Osteoblast (primary cell): ENCODE data around the gene ELOVL5. TPM values are rescaled to one million over a fixed set of nuclear protein-coding genes. Genes with fewer than 3 reads are reported as not detected.
A peak's percentile ranks its signal among the peaks of the same experiment; 100 is the strongest.

Source experiments
- DNase-seq: peaks from one replicate; pipeline ENCODE4 v3.0.0; 2011; ENCODE audit warnings: low spot score, mixed read lengths; ENCODE audit not compliant: insufficient read length; ENCODE audit errors: missing footprints
- H2AFZ ChIP-seq: 2 replicates; pipeline ENCODE4 v1.6.0; 2011; ENCODE audit warnings: mild to moderate bottlenecking, low read length
- H3K27ac ChIP-seq: 2 replicates; pipeline ENCODE4 v1.5.1; 2011; ENCODE audit warnings: mild to moderate bottlenecking, low read depth, low read length, moderate library complexity
- H3K27me3 ChIP-seq: 2 replicates; pipeline ENCODE4 v1.6.0; 2012; ENCODE audit warnings: mild to moderate bottlenecking, control low read depth, inconsistent platforms, low read length, moderate library complexity; ENCODE audit not compliant: insufficient read depth
- H3K36me3 ChIP-seq: 2 replicates; pipeline ENCODE4 v1.5.1; 2011; ENCODE audit warnings: mild to moderate bottlenecking, low read length, control low read depth, moderate library complexity; ENCODE audit not compliant: insufficient read depth
- H3K4me1 ChIP-seq: 2 replicates; pipeline ENCODE4 v1.5.1; 2011; ENCODE audit warnings: mild to moderate bottlenecking, low read length, control low read depth, moderate library complexity; ENCODE audit not compliant: insufficient read depth
- H3K4me2 ChIP-seq: 2 replicates; pipeline ENCODE4 v1.6.0; 2011; ENCODE audit warnings: mild to moderate bottlenecking, low read length; ENCODE audit not compliant: insufficient read depth
- H3K4me3 ChIP-seq: fragments of 200-600 bp; sonication (generic); 3 replicates; pipeline ENCODE4 v1.5.1; 2012; ENCODE audit warnings: mild to moderate bottlenecking, low read length, inconsistent platforms; ENCODE audit not compliant: insufficient read depth
- H3K79me2 ChIP-seq: 2 replicates; pipeline ENCODE4 v1.6.0; 2012; ENCODE audit warnings: mild to moderate bottlenecking, low read length, control low read depth, inconsistent platforms; ENCODE audit not compliant: insufficient read depth
- H3K9me3 ChIP-seq: 2 replicates; pipeline ENCODE4 v1.5.1; 2011; ENCODE audit warnings: low read depth, low read length, control low read depth
- H4K20me1 ChIP-seq: 2 replicates; pipeline ENCODE4 v1.6.0; 2012; ENCODE audit warnings: mild to moderate bottlenecking, low read length, control low read depth; ENCODE audit not compliant: insufficient read depth
- CTCF ChIP-seq: IDR thresholded peaks from 2 replicates; pipeline ENCODE4 v1.5.1; 2011; ENCODE audit warnings: mild to moderate bottlenecking, low read depth, low read length, moderate library complexity; ENCODE audit errors: extremely low read depth
- total RNA-seq: library from RNA; depleted of rRNA; stranded (reverse); fragments of >200 nt; gene quantifications from 2 replicates; pipeline ENCODE4 v1.2.3, GENCODE V29; 2012

The ELOVL5 gene
- total RNA-seq, 1 donor = 75.3 TPM

GRCh38 chr6:53326372-53327016, 22.3 kb downstream of the ELOVL5 start:
- H3K79me2 ChIP-seq = peaks cover 65% of the 10 kb centered on the region
- H3K4me3 ChIP-seq = no peak overlapping the region
- peaks cover 8% of the 10 kb centered on the region for H4K20me1 ChIP-seq
- peak; percentile 89 for DNase-seq
- H3K36me3 ChIP-seq = no peaks in the 10 kb centered on the region
- H3K27me3 ChIP-seq = no peaks in the 10 kb centered on the region
- peak overlapping the region; percentile 34 for H3K4me2 ChIP-seq
- peaks cover 51% of the 10 kb centered on the region for H3K4me1 ChIP-seq
- no peak for TF ChIP-seq CTCF
- H2AFZ ChIP-seq = no peak overlapping the region
- H3K9me3 ChIP-seq = no peaks in the 10 kb centered on the region
- H3K27ac ChIP-seq = peak overlapping the region; percentile 37

GRCh38 chr6:53325785-53326184, 23.0 kb downstream of the ELOVL5 start:
- peaks cover 11% of the 10 kb centered on the region for H4K20me1 ChIP-seq
- no peak overlapping the region for H3K4me3 ChIP-seq
- H3K79me2 ChIP-seq = peaks cover 66% of the 10 kb centered on the region
- H2AFZ ChIP-seq = no peak overlapping the region
- H3K4me1 ChIP-seq = peaks cover 54% of the 10 kb centered on the region
- H3K9me3 ChIP-seq = no peaks in the 10 kb centered on the region
- H3K36me3 ChIP-seq = no peaks in the 10 kb centered on the region
- H3K27ac ChIP-seq = peak overlapping the region; percentile 37
- no peak for TF ChIP-seq CTCF
- no peak overlapping the region for H3K4me2 ChIP-seq
- DNase-seq = no peak
- no peaks in the 10 kb centered on the region for H3K27me3 ChIP-seq

- H3K4me2 ChIP-seq = peak overlapping the region; percentile 50
- H3K36me3 ChIP-seq = no peaks in the 10 kb centered on the region
- H3K27ac ChIP-seq = peak overlapping the region; percentile 56
- H3K4me1 ChIP-seq = peaks cover 40% of the 10 kb centered on the region
- peaks cover 11% of the 10 kb centered on the region for H4K20me1 ChIP-seq
- H3K79me2 ChIP-seq = peaks cover 75% of the 10 kb centered on the region
- TF ChIP-seq CTCF = no peak
- DNase-seq = no peak
- H2AFZ ChIP-seq = no peak overlapping the region
- no peaks in the 10 kb centered on the region for H3K9me3 ChIP-seq
- H3K27me3 ChIP-seq = no peaks in the 10 kb centered on the region
- H3K4me3 ChIP-seq = no peak overlapping the region
Measured at GRCh38 chr6:53322188-53323029, 26.3 kb downstream of the ELOVL5 start.

- no peaks in the 10 kb centered on the region for H3K27me3 ChIP-seq
- peaks cover 33% of the 10 kb centered on the region for H3K4me1 ChIP-seq
- peaks cover 11% of the 10 kb centered on the region for H4K20me1 ChIP-seq
- no peaks in the 10 kb centered on the region for H3K9me3 ChIP-seq
- H3K4me3 ChIP-seq = no peak overlapping the region
- no peak overlapping the region for H3K4me2 ChIP-seq
- H3K79me2 ChIP-seq = peaks cover 82% of the 10 kb centered on the region
- no peak for DNase-seq
- H3K36me3 ChIP-seq = no peaks in the 10 kb centered on the region
- no peak overlapping the region for H2AFZ ChIP-seq
- H3K27ac ChIP-seq = peak overlapping the region; percentile 56
- TF ChIP-seq CTCF = no peak
Measured at GRCh38 chr6:53321701-53322100, 27.0 kb downstream of the ELOVL5 start.
